Right lung (tissue), 10 donors: ENCODE results near the gene LIMS4. TPM values are rescaled to one million over a fixed set of nuclear protein-coding genes. Genes with fewer than 3 reads are reported as not detected.
"Not testable (repeated sequence)": the region's sequence is repeated elsewhere in the genome, so short reads cannot be mapped to it uniquely, and the experiment has no call there.

Experiments used
- DNase-seq, 2 donors: peaks; one replicate each; pipeline ENCODE4 v3.0.0-alpha.2; 2013
- long read RNA-seq, 8 donors: transcript quantifications; one replicate each; lab custom pipeline, GENCODE V29; 2026
- polyA plus RNA-seq, 5 donors: library from polyadenylated mRNA; unstranded; fragments of 120-200 nt; gene quantifications; one replicate each; pipeline versions ENCODE4 v1.2.1 to v1.2.3, GENCODE V29; 2013; ENCODE audit warnings: inconsistent platforms in 1 of 5, low replicate concordance in 1 of 5; ENCODE audit not compliant: insufficient read length in 5 of 5, insufficient read depth in 1 of 5

The LIMS4 gene, protein sequence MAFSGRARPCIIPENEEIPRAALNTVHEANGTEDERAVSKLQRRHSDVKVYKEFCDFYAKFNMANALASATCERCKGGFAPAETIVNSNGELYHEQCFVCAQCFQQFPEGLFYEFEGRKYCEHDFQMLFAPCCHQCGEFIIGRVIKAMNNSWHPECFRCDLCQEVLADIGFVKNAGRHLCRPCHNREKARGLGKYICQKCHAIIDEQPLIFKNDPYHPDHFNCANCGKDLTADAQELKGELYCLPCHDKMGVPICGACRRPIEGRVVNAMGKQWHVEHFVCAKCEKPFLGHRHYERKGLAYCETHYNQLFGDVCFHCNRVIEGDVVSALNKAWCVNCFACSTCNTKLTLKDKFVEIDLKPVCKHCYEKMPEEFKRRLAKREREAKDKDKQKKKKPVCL
- polyA plus RNA-seq, result 1 to 10 TPM; 1.1 to 4.0 (median 2.3) TPM
- long read RNA-seq, donor 1, result 0 reads
- long read RNA-seq, donor 2, result 0 reads
- long read RNA-seq, donor 3, result 0 reads
- long read RNA-seq, donor 4, result 0 reads
- long read RNA-seq, donor 5, result 0 reads
- long read RNA-seq, donor 6, result 0 reads
- long read RNA-seq, donor 7, result 0 reads
- long read RNA-seq, donor 8, partial matches to known transcripts, result 0 of 1 reads
- long read RNA-seq, donor 8, other reads (novel, unspliced or antisense), result 0 of 1 reads

DNA sequence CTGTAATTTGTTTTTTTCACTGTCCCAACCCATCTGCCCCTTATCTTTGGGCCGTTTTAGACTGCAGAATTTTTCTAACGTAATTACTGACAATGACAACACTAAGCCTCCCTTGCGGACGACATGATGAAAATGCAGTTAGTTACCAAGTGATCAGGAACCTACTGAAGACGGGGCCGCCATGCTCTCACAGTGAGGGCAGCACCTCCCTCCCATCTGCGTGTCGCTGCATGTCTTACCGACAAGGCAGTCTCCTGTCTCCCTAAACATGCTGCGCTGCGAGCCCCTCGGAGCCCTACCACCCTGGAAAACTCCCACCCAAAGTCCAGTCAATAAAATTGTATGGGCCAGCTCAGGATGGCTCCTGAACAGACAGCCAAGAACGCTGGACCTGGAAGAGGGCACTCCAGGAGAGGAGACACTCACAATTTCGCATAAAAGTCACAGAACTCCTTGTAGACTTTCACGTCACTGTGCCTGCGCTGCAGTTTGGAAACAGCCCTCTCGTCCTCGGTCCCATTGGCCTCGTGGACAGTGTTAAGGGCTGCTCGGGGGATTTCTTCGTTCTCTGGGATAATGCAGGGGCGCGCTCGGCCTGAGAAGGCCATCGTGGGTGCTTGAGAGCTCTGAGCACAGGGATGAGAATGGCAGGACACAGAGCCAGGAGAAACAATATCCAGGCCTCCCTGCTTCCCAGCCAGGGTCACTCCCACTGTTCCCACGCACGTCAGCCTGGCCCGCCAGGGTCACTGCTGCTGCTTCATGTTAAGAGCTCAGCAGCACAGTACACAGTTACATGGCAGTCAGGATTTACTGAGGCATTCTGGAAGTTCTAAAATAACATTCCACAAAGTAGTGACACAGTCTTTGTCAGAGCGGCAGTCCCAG, at the start of gene LIMS4:
Gene LIMS4, minus strand, starts transcription at position 646 of the 888 bp plus-strand sequence. Its CDS starts 38 bp downstream, at position 608.
- DNase-seq, result not testable (repeated sequence)

DNA sequence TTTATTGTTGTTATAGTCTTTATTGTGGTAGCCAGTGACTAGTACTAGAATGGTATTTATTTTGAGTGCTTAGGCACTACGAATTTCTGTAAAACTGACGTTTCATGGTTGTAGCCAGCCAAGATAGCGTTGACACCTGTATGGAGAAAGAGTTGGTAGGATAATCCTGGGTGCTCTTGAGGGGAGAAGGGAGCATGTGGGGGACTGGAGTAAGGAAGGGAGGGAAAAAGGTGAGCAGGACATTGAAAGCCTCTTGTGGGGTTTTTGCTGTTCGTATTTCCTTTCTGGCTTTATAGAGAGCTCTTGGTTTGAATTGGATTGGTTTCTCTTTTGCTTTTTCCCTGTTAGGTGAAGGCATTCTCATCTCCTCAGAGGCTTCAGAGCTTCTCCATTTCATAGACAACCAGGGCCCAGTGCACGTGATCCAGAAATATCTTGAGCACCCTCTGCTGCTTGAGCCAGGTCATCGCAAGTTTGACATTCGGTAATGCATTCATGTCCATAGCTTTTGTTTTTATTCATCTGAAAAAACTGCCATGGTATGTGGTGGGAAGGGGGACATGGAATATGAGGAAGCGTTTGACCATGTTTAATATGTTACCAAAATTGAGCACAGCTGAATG, 27.2 kb upstream of the LIMS4 start:
- DNase-seq, result not testable (repeated sequence)

DNA sequence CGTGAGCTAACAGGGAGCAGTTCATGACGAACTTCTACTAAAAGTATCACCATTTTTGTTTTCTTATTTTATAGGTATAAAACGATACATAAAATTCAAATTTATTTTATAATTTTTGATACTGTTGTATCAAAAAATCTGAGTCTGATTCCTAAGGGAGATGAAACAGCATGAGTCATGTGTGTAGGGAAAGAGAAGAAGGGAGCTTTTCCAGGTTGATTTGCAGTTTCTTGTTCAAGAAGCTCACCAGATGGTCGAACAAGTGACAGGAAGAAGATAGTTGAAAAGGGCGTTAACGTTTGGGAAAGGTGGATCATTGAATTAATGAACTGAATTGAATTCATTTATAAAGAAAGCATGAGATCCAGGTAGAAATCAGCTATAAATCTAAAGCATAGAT, 23.4 kb upstream of the LIMS4 start:
- not testable (repeated sequence) for DNase-seq

DNA sequence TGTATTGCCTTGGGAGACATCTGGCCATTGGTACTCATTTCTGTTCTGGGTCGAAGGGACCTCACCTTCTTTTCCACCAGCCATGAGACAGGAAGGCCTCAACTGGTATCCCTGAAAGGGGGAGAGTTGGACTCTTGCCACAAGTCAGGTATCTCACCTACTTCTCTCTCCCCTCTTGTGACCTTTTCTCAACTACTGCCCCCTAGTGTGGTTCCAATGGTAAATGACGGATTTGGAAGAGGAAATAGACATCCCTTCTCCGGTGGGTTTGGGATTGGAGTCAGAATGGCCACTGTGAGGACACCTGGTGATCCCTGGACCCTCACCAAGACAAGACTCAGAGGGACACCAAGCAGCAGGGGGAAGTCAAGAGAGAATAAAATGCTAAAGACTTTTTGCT, 21.9 kb upstream of the LIMS4 start:
- not testable (repeated sequence) for DNase-seq

DNA sequence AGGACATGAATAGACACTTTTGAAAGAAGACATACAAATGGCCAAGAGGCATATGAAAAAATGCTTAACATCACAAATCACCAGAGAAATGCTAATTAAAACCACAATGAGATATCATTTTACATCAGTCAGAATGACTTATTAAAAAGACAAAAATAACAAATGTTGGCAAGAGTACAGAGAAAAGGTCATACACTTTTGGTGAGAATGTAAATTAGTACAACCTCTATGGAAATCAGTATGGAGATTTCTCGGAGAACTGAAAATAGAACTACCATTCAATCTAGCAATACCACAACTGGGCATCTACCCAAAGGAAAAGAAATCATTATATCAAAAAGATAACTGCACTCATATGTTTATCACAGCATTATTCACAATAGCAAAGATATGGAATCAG, 16.4 kb upstream of the LIMS4 start:
- DNase-seq, result not testable (repeated sequence)

DNA sequence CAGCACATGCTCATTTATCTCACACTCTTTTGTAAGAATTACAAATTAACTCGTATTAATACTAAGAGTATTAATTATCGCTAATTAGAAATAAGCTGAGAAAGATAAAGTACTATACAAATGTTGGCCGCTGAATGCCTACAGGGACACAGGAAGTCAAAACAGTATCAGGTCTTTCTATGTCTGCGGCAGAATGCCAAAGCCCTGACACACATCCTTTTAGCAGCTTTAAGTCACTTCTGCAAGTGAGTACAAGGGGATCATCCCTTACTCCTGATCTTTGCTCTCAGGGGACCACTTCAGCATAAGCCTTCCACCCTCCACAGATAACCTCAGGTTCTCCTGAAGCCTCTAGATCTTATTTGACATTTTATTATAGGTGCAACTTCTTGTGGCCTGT, 10.1 kb upstream of the LIMS4 start:
- not testable (repeated sequence) for DNase-seq

DNA sequence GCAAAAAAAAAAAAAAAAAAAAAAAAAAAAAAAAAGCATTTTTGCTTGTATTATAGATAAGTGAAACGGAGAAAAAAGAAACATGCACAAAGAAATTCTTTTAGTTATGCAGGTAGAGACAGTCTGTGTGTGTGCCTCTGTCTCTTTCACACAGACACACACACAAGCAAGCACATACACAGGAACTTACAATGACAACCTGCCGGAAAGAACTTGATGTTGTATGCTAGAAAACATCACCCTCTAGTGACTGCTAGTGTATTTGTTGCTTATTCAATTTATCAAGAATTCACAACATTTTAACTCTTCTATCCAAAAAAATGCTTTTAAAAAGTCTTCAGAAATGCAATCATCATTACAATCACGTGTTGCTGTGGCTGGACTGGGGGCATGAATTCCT, 8.6 kb upstream of the LIMS4 start:
- DNase-seq, result not testable (repeated sequence)

DNA sequence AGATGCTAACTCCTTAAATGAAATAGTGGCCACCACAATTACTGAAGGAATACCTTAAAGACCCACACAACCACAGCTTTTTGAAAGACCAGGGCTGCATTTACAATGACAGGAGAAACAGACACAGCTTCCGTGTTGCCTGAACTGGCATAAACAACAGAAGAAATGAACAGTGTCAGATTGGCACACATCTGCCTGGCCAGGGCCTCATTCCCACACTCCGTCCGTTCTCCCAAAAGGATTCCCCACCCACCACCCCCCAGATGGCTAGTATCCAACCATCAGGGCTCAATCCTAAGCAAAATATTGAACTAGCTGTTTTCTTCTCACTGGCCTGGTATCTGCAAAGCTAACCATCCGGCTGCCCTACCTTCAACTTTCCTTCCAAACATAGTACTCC, 7.5 kb upstream of the LIMS4 start:
- not testable (repeated sequence) for DNase-seq

DNA sequence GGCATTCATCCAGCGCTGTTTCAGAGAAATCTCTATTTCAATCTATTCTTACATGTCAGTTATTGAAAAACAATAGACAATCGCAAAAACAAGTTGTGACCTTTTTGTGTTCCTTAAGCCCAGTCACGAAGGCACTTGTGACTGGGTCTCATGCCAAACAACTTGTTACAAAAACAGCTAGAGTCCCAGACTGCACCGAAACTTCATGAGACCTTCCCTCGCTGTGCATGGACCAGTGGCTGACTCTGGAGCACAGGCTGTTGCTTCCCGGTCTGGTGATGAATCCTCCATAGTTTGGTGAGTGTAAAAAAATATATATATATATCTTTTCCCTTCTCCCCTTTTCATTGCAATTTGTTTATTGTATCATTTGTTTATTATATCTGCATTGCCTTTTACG, 4.8 kb upstream of the LIMS4 start:
- DNase-seq, result not testable (repeated sequence)

DNA sequence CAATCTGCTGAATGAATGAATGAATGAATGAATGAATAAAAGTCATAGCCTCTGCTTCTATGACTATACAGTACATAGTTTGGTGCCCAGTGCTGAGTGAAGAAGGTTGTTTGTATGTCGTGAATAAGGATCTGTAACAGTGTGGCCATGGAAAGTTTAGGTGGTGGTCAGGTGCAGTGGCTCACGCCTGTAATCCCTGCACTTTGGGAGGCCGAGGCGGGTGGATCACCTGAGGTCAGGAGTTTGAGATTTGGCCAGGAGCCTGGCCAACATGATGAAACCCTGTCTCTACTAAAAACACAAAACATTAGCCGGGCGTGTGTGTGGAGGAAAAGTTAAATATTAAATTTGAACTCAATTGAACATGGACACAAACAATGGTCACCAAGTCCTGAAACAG, 4.3 kb upstream of the LIMS4 start:
- DNase-seq, result not testable (repeated sequence)

DNA sequence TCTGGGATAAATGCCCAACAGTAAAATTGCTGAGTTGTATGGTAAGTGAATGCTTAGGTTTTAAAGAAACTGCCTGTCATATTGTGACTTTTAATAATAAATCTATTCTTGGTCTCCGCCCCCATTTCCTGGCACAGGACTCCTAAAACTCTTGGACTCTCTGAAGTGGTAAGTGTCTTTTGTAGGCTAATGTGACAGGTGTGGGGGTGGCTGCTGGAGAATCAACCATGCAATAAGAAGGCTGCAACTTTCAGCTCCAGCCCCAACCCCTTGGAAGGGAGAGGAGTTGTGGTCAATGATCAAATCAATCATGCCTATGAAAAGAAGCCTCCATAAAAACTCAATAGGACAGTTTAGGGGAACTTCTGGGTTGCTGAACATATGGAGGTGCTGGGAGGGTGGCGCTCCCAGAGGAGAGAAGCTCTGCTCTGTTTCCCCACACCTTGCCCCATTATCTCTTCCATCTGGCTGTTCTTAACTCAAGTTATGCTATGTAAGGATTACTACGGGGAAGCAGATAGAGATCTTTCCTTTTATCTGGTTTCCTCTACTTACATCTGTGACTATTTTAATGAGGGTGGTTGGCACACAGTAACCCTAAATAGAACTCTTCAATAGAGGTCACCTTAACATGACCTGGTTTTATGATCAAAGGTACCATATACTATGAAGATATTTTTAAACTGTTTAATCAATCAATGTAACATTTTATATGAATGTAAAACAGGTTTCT, 3.2 kb upstream of the LIMS4 start:
- DNase-seq, result not testable (repeated sequence)

DNA sequence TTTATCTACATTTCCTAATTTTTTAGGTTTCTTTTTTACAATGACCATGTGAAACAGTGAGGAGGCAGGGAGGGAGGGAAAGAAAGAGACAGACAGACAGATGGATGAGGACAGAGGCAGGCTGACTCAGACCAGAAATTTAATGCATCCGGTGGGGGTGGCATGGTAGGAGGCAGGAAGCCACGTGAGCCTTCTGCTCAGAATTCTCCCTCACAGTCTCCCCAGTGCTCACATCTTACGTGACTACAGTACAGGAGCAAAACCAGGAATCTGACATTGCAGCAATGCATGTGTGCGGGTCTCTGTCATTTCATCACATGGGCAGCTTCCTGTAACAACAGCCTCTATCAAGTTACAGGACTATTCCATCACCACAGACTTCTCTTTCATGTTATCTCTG, 2.3 kb upstream of the LIMS4 start:
- DNase-seq, result not testable (repeated sequence)

DNA sequence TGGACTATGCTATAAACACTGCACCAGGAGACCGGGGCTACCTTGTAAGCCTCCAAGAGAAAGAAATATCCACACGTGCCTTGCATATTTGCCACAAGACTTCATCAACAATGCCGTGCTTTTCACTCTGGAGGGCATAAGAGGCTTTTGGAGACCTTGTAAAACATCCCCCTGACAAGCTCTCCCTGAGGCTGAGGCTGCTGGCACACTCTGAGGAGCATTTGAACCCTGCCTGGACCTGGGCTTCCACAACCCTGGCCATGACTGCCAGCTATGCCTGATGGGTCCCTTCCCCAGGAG, 393 bp upstream of the LIMS4 start:
- not testable (repeated sequence) for DNase-seq

DNA sequence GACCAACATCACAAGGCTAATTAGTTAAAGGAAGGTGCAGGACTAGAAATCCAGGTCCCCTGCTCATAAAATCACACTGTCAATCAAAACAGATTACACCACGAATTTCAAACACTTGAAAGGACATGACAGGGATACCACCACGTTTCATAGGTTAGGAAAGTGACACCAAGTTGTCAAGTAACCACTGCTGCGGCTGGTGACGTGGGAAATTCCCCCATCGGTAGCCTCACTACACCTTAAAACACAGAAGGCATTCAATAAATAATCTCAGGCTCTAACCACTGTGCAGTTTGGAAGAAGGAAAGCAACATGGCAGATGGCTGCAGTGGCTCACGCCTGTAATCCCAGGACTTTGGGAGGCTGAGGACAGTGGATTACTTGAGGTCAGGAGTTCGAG, 3.7 kb downstream of the LIMS4 start:
- DNase-seq, result not testable (repeated sequence)

DNA sequence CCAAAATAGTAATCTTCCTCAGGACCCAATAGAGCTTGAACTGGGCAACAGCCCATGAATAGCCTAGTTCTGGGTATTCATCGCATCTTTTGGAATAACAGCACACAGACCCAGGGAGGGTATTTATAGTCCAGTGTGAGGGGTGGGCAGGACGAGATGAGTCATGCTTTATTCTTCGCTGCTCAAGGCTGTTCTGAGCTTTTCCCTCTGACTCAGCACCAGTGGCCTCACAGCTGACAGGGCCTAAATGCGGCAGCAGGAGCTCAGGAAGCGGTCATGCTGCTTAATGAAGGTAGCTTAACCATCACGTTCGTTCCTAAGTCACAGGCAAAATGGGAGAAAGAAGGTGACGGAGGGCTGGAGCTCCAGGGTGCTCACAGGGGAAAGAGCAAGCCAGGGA, 7.3 kb downstream of the LIMS4 start:
- not testable (repeated sequence) for DNase-seq

DNA sequence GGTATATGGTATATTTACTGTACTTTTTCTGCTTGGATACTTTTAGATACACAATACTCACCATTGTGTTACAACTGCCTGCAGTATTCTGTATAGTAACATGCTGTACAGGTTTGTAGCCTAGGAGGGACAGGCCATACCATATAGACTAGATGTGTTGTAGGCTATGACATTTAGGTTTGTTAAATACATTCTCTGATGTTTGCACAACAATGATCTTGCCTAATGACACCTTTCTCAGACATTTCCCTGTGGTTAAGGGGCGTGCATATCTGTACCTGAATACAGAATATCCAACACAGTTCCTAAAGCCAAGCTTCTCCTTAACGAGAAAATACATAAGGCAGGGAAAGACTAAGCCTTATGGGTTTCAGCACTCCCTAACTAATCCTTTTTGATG, 10.2 kb downstream of the LIMS4 start:
- DNase-seq, result not testable (repeated sequence)

DNA sequence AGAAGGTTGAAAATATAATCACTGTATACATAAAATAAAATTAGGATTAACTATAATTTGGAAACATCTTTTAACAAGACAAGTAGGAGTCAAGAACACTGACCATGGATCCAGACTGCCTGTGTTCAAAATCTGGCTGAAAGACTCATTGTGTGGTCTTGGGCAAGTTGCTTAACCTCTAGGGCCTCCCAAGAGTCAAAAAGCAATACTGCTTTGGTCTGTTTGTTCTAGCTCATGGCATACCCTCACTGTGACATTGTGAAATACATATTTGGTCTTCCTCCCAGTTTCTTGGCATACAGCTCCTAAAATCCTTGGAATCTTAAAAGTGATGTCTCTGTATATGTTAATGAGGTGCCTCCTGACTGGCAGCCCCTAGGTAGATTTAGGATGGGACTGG, 12.3 kb downstream of the LIMS4 start:
- not testable (repeated sequence) for DNase-seq

DNA sequence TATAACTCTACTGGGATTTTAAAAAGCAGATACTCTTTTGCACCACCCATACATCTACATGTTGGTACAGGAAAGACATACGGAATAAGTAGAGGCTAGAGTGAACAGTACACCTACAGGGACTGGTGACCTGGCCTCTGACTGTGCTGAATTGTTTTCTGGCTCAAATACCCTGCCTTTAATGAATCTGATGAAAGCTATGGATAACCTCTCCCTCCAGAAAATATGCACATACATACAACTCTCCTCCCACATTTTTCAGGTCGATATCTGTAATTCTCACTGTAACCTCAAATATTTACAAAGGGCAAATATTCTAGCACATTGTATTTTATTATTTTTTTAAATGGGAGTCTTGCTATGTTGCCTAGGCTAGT, 15.4 kb downstream of the LIMS4 start:
- DNase-seq, result not testable (repeated sequence)

DNA sequence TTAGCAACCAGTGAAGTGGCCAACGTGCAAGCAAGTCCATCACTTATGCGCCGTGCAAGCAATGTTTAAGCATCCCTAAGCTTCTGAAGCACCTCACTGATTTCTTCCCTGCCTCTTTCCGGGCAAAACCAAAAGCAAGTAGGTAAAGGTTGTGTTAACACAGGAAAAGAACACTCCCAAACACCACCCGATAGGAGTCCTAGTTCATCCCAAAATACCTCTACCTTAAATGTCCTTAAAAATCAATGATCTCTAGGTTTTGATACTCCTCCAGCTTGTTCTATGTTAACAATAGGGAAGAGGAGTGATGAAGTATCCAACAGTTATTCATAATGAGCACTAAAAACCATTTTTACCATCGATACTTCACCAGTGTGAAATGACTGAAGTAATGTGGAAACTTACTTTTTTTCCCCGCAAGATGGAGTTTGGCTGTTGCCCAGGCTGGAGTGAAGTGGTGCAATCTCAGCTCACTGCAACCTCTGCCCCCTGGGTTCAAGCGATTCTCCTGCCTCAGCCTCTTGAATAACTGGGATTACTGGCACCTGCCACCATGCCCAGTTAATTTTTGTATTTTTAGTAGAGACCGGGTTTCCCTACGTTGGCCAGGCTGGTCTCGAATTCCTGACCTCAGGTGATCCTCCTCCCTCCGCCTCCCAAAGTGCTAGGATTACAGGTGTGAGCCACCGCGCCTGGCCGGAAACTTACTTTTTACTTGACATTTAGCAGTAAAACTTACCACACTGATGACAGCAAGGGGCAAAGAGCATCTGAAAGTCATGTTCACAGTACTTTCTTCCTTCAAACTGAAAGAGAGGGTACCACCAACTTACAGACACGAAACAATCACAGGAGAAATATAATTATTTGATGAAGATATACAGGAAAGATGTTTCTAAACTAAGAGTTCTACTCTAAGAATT, 16.1 kb downstream of the LIMS4 start:
- DNase-seq, result not testable (repeated sequence)
